ENCODE data around the gene ITGA1.

DNA sequence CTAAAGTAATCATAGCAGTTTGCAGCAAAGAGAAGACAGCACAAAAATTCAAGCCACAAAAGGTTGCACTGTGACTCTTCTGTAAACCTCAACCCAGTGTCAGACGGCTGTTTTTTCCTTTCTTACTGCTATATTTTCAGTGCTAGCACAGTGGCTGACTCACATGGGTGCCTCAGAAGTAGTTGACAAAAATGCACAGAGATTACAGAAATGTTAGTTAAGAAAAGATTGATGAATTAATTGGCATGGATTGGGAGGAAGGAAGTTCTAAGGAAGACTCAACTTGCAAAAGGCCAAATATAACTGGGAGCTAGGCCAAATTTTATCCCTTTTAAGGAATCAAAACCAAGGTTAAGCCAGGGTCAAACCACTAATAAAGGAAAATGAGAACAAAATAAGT, 43.7 kb upstream of the ITGA1 start:
- TF ChIP-seq, protein P1, sequence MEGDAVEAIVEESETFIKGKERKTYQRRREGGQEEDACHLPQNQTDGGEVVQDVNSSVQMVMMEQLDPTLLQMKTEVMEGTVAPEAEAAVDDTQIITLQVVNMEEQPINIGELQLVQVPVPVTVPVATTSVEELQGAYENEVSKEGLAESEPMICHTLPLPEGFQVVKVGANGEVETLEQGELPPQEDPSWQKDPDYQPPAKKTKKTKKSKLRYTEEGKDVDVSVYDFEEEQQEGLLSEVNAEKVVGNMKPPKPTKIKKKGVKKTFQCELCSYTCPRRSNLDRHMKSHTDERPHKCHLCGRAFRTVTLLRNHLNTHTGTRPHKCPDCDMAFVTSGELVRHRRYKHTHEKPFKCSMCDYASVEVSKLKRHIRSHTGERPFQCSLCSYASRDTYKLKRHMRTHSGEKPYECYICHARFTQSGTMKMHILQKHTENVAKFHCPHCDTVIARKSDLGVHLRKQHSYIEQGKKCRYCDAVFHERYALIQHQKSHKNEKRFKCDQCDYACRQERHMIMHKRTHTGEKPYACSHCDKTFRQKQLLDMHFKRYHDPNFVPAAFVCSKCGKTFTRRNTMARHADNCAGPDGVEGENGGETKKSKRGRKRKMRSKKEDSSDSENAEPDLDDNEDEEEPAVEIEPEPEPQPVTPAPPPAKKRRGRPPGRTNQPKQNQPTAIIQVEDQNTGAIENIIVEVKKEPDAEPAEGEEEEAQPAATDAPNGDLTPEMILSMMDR (IDR thresholded peaks at IDR 0.05; ENCODE audit: low read depth, low read length), result no peak
- no peak for TF ChIP-seq EZH2phosphoT487 (IDR thresholded peaks at IDR 0.05; ENCODE audit: low read depth)
